ENCODE data around the gene CDCP1. TPM values are rescaled to one million over a fixed set of nuclear protein-coding genes. Genes with fewer than 3 reads are reported as not detected.

Gene CDCP1
- total RNA-seq, 1 donor = 7.6 TPM

GRCh38 chr3:45034612-45035252 is 111.4 kb downstream of the CDCP1 start:
- peak; percentile 41 for DNase-seq (ENCODE audit: insufficient read length, low spot score, missing footprints)
- H3K4me3 ChIP-seq (ENCODE audit: insufficient read depth, low read length) = no peak overlapping the region
- no peak overlapping the region for H3K27ac ChIP-seq (ENCODE audit: low read depth, low read length)
- H3K27me3 ChIP-seq (ENCODE audit: insufficient read depth, low read length) = no peaks in the 10 kb centered on the region
- H3K36me3 ChIP-seq (ENCODE audit: insufficient read depth, low read length) = no peaks in the 10 kb centered on the region
- no peak for TF ChIP-seq CTCF (IDR thresholded peaks at IDR 0.05; ENCODE audit: extremely low read depth, low read depth, low read length)
- no peaks in the 10 kb centered on the region for H3K79me2 ChIP-seq (ENCODE audit: insufficient read depth, low read length)
- H3K4me1 ChIP-seq (ENCODE audit: insufficient read depth, low read length) = peaks cover 7% of the 10 kb centered on the region
- H2AFZ ChIP-seq (ENCODE audit: low read length) = no peak overlapping the region
- no peaks in the 10 kb centered on the region for H3K9me3 ChIP-seq (ENCODE audit: low read depth, low read length)
- no peak overlapping the region for H3K4me2 ChIP-seq (ENCODE audit: insufficient read depth, low read length)
- no peaks in the 10 kb centered on the region for H4K20me1 ChIP-seq (ENCODE audit: insufficient read depth, low read length)

GRCh38 chr3:45033791-45034190 is 112.4 kb downstream of the CDCP1 start:
- H2AFZ ChIP-seq (ENCODE audit: low read length) = no peak overlapping the region
- H3K4me3 ChIP-seq (ENCODE audit: insufficient read depth, low read length) = no peak overlapping the region
- H3K27ac ChIP-seq (ENCODE audit: low read depth, low read length) = no peak overlapping the region
- H3K9me3 ChIP-seq (ENCODE audit: low read depth, low read length) = no peaks in the 10 kb centered on the region
- no peaks in the 10 kb centered on the region for H3K36me3 ChIP-seq (ENCODE audit: insufficient read depth, low read length)
- no peak overlapping the region for H3K4me2 ChIP-seq (ENCODE audit: insufficient read depth, low read length)
- no peak for DNase-seq (ENCODE audit: insufficient read length, low spot score, missing footprints)
- no peak for TF ChIP-seq CTCF (IDR thresholded peaks at IDR 0.05; ENCODE audit: extremely low read depth, low read depth, low read length)
- H3K4me1 ChIP-seq (ENCODE audit: insufficient read depth, low read length) = peaks cover 16% of the 10 kb centered on the region
- H4K20me1 ChIP-seq (ENCODE audit: insufficient read depth, low read length) = no peaks in the 10 kb centered on the region
- H3K79me2 ChIP-seq (ENCODE audit: insufficient read depth, low read length) = no peaks in the 10 kb centered on the region
- no peaks in the 10 kb centered on the region for H3K27me3 ChIP-seq (ENCODE audit: insufficient read depth, low read length)

Small RNAs within 50 kb of the gene (small RNA-seq; reads per million reads assigned to genes)
- not detected for gene RNU5B-3P

Other genes with a start within 250 kb of the CDCP1 start
- gene ZDHHC3, start 170.2 kb downstream of the CDCP1 start, total RNA-seq = 61.2 and 62.5 TPM in 2 replicates
- gene EXOSC7, start 170.1 kb downstream of the CDCP1 start, total RNA-seq = 25.0 and 31.8 TPM in 2 replicates
- gene CLEC3B, start 120.1 kb downstream of the CDCP1 start, total RNA-seq = 48.9 and 52.5 TPM in 2 replicates
- gene TMEM158, start 79.9 kb upstream of the CDCP1 start, total RNA-seq = 4.7 and 9.0 TPM in 2 replicates
- 10.1 and 11.5 TPM in 2 replicates for gene LARS2, start 242.2 kb upstream of the CDCP1 start, total RNA-seq

Data from osteoblast (primary cell).